Stimulated activated naive CD8-positive, alpha-beta T cell treated with anti-CD3 and anti-CD28 coated beads, Interleukin-15, Interleukin-2, amounts not matched to agents 100 ng/mL and 50 ng/mL, for 24 hours (primary cell): ENCODE data around the gene FAM219A.
"Not testable (repeated sequence)": the region's sequence is repeated elsewhere in the genome, so short reads cannot be mapped to it uniquely, and the experiment has no call there.

Source experiments
- H3K27ac Mint-ChIP-seq: one replicate; pipeline ENCODE4 v1.8.0; 2021; ENCODE audit warnings: mild to moderate bottlenecking, mixed read lengths
- H3K27me3 Mint-ChIP-seq: one replicate; pipeline ENCODE4 v1.8.0; 2021; ENCODE audit warnings: mixed read lengths
- H3K36me3 Mint-ChIP-seq: one replicate; pipeline ENCODE4 v1.8.0; 2021; ENCODE audit warnings: low read depth, mixed read lengths
- H3K4me1 Mint-ChIP-seq: one replicate; pipeline ENCODE4 v1.8.0; 2021; ENCODE audit warnings: low read depth, mixed read lengths
- H3K4me3 Mint-ChIP-seq: one replicate; pipeline ENCODE4 v1.8.0; 2021; ENCODE audit warnings: mild to moderate bottlenecking, mixed read lengths
- H3K9me3 Mint-ChIP-seq: one replicate; pipeline ENCODE4 v1.8.0; 2021; ENCODE audit warnings: mixed read lengths

Gene FAM219A

GRCh38 chr9:34352122-34352652 lies 106.2 kb downstream of the FAM219A start:
- H3K9me3 Mint-ChIP-seq, H3K4me3 Mint-ChIP-seq, H3K27me3 Mint-ChIP-seq, H3K4me1 Mint-ChIP-seq, H3K27ac Mint-ChIP-seq: not testable (repeated sequence)
- peaks cover 22% of the 10 kb centered on the region for H3K36me3 Mint-ChIP-seq

GRCh38 chr9:34349324-34349723 lies 109.0 kb downstream of the FAM219A start:
- Mint-ChIP-seq H3K4me3 (no peak overlapping the region), H3K36me3 (peaks cover 11% of the 10 kb centered on the region), H3K4me1 (no peaks in the 10 kb centered on the region), H3K27ac (no peak overlapping the region), H3K27me3 (no peaks in the 10 kb centered on the region), H3K9me3 (no peaks in the 10 kb centered on the region)
